H1 (cell line): ENCODE measurements around the gene XPNPEP1. TPM values are rescaled to one million over a fixed set of nuclear protein-coding genes. Genes with fewer than 3 reads are reported as not detected.

ENCODE experiments used
- BCL11A ChIP-seq, 2 experiments: IDR thresholded peaks; one replicate each; pipeline ENCODE4 v1.6.1; 2011; ENCODE audit warnings: low read depth in 2 of 2, low read length in 2 of 2, mild to moderate bottlenecking in 2 of 2
- CREB1 ChIP-seq: IDR thresholded peaks from 2 replicates; pipeline ENCODE4 v1.6.1; 2012; ENCODE audit warnings: inconsistent platforms
- polyA plus RNA-seq, 7 experiments: library from polyadenylated mRNA; depleted of rRNA in 3 of 7; stranded (reverse) in 5 of 7; unstranded in 2 of 7; fragments of >200 nt in 5 of 7; fragments of 200-250 nt in 2 of 7; gene quantifications; 1 replicate in 5 of 7; 2 replicates in 1 of 7; 4 replicates in 1 of 7; pipeline versions ENCODE4 v1.2.1 to v1.2.3, GENCODE V29; 2011 to 2013; ENCODE audit warnings: missing spikeins in 2 of 7, mixed read lengths in 2 of 7
- total RNA-seq: library from RNA; stranded (reverse); fragmentation: NEBNext Ultra II Directional; extraction: Animal tissue kit (Norgen Biotek cat#: 25700); gene quantifications from 2 replicates; pipeline ENCODE4 v1.2.1, GENCODE V29; 2021

The XPNPEP1 gene
- total and polyA plus RNA-seq, 2 of the 8 experiments (the other 6 are each of a cell fraction or from before 2014, with no cell fraction given) = 61.1 to 201 TPM

DNA sequence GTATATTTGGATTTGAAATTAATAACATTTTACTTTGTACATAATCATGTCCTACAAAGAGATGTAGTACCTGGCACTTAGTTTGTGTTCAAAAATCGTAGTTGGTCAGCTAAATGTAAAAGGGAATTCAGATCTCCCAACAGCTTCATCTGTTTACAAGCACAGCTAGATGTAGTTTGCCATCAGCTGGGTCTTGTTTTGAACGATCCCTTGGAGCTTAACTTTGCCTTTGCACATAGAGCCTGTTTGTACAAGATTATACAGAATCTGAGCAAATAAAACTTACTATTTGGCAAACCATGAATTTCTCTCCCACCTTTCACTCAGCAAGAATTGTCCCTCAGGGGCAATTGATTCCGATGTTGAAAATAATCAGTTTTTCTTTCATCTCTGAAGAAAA is 48.3 kb upstream of the XPNPEP1 start (continued):
- TF ChIP-seq CREB1 (no peak), BCL11A (IDR thresholded peaks at IDR 0.05; ENCODE audit: low read depth in 2 of 2, low read length in 2 of 2) (no peak)
